ENCODE results near the gene XIRP2. TPM values are rescaled to one million over a fixed set of nuclear protein-coding genes. Genes with fewer than 3 reads are reported as not detected.

The XIRP2 gene
- total RNA-seq, 2 experiments from 2014 or later: not detected

GRCh38 chr2:166844111-166844510, 44.2 kb upstream of the XIRP2 start:
- Histone ChIP-seq H3K27me3 (ENCODE audit: control insufficient read depth in 1 of 2, insufficient read depth in 2 of 2, low read length in 2 of 2) (no peaks in the 10 kb centered on the region), H3K4me3 (ENCODE audit: low read length) (no peak overlapping the region), H3K36me3 (ENCODE audit: insufficient read depth, low read length) (no peaks in the 10 kb centered on the region), H3K27ac (ENCODE audit: low read depth in 1 of 2, low read length in 2 of 2) (no peak overlapping the region), H3K4me1 (ENCODE audit: insufficient read depth, low read length) (no peaks in the 10 kb centered on the region), H3K9me3 (ENCODE audit: control insufficient read depth in 1 of 2, insufficient read depth in 1 of 2, low read length in 2 of 2) (no peaks in the 10 kb centered on the region)
- TF ChIP-seq, protein P1, sequence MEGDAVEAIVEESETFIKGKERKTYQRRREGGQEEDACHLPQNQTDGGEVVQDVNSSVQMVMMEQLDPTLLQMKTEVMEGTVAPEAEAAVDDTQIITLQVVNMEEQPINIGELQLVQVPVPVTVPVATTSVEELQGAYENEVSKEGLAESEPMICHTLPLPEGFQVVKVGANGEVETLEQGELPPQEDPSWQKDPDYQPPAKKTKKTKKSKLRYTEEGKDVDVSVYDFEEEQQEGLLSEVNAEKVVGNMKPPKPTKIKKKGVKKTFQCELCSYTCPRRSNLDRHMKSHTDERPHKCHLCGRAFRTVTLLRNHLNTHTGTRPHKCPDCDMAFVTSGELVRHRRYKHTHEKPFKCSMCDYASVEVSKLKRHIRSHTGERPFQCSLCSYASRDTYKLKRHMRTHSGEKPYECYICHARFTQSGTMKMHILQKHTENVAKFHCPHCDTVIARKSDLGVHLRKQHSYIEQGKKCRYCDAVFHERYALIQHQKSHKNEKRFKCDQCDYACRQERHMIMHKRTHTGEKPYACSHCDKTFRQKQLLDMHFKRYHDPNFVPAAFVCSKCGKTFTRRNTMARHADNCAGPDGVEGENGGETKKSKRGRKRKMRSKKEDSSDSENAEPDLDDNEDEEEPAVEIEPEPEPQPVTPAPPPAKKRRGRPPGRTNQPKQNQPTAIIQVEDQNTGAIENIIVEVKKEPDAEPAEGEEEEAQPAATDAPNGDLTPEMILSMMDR (IDR thresholded peaks at IDR 0.05): no peak
- H3K27ac Mint-ChIP-seq: no peak overlapping the region
- H3K4me3 Mint-ChIP-seq: no peak overlapping the region
- H3K36me3 Mint-ChIP-seq (ENCODE audit: low read depth): no peaks in the 10 kb centered on the region
- H3K9me3 Mint-ChIP-seq: no peaks in the 10 kb centered on the region
- intact Hi-C loops (cut with DNase I, micrococcal nuclease): no loop called here
- DNase-seq (no peak), ATAC-seq (ENCODE audit: poor library complexity) (no peak)
- H3K4me1 Mint-ChIP-seq (ENCODE audit: low read depth): no peaks in the 10 kb centered on the region
- ChIA-PET POLR2A (no interaction called here), CTCF (no interaction called here)
- H3K27me3 Mint-ChIP-seq: no peaks in the 10 kb centered on the region

DNA sequence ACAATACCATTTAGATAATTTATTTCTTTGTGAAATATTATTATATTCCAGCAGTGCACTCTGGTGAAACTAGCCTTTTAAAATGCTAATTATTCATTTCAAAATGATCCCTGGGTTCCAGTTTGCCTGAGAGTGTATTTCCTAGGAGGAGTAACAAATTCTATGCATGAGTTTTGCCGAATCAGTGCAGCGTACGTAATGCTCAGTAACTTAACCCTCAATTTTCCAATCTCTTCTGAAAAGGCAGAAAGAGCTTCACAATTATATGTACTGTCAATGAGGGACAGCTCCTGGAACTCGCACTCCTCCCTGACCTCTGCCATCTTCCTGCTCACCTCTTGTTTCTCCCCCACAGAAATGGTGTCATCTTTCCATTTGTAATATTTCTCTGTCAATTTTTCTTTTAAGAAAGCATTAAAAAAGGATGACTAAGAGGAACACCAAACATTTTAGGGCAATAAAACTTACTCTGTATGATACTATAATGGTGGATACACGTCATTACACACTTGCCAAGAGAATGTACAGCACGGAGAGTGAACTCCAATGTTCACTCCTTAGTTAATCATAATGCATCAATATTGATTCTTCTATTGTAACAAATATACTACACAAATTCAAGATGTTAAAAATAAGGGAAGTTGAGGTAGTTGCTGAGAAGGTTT, 25.7 kb upstream of the XIRP2 start:
- Mint-ChIP-seq H3K27me3 (no peaks in the 10 kb centered on the region), H3K27ac (no peak overlapping the region), H3K4me1 (ENCODE audit: low read depth) (no peaks in the 10 kb centered on the region), H3K9me3 (no peaks in the 10 kb centered on the region), H3K36me3 (ENCODE audit: low read depth) (no peaks in the 10 kb centered on the region), H3K4me3 (no peak overlapping the region)
- POLR2A ChIA-PET: no interaction called here
- Histone ChIP-seq H3K27me3 (ENCODE audit: control insufficient read depth in 1 of 2, insufficient read depth in 2 of 2, low read length in 2 of 2) (no peaks in the 10 kb centered on the region), H3K4me1 (ENCODE audit: insufficient read depth, low read length) (no peaks in the 10 kb centered on the region), H3K27ac (ENCODE audit: low read depth in 1 of 2, low read length in 2 of 2) (no peak overlapping the region), H3K36me3 (ENCODE audit: insufficient read depth, low read length) (no peaks in the 10 kb centered on the region), H3K4me3 (ENCODE audit: low read length) (no peak overlapping the region), H3K9me3 (ENCODE audit: control insufficient read depth in 1 of 2, insufficient read depth in 1 of 2, low read length in 2 of 2) (no peaks in the 10 kb centered on the region)
- no peak for ATAC-seq (ENCODE audit: poor library complexity)
- intact Hi-C loops (cut with DNase I, micrococcal nuclease): no loop called here
- TF ChIP-seq, protein P1 (IDR thresholded peaks at IDR 0.05): no peak
- CTCF ChIA-PET: no interaction called here
- DNase-seq: no peak

- no peak for DNase-seq
- ChIA-PET CTCF (no interaction called here), POLR2A (no interaction called here)
- no peaks in the 10 kb centered on the region for H3K9me3 ChIP-seq (ENCODE audit: control insufficient read depth in 1 of 2, insufficient read depth in 1 of 2, low read length in 2 of 2)
- no peak overlapping the region for H3K4me3 ChIP-seq (ENCODE audit: low read length)
- no peak for ATAC-seq (ENCODE audit: poor library complexity)
- TF ChIP-seq, protein P1 (IDR thresholded peaks at IDR 0.05): no peak
- H3K4me1 Mint-ChIP-seq (ENCODE audit: low read depth): no peaks in the 10 kb centered on the region
- H3K27ac ChIP-seq (ENCODE audit: low read depth in 1 of 2, low read length in 2 of 2): no peak overlapping the region
- H3K27me3 Mint-ChIP-seq: no peaks in the 10 kb centered on the region
- no peak overlapping the region for H3K27ac Mint-ChIP-seq
- no peaks in the 10 kb centered on the region for H3K4me1 ChIP-seq (ENCODE audit: insufficient read depth, low read length)
- no peaks in the 10 kb centered on the region for H3K9me3 Mint-ChIP-seq
- no peaks in the 10 kb centered on the region for H3K36me3 ChIP-seq (ENCODE audit: insufficient read depth, low read length)
- intact Hi-C loops (cut with DNase I, micrococcal nuclease): no loop called here
- H3K4me3 Mint-ChIP-seq: no peak overlapping the region
- no peaks in the 10 kb centered on the region for H3K27me3 ChIP-seq (ENCODE audit: control insufficient read depth in 1 of 2, insufficient read depth in 2 of 2, low read length in 2 of 2)
- H3K36me3 Mint-ChIP-seq (ENCODE audit: low read depth): no peaks in the 10 kb centered on the region
These were observed 20.3 kb upstream of the XIRP2 start for GRCh38 chr2:166867874-166868514.

Measured in CD4-positive, alpha-beta T cell (primary cell).